Umbilical cord (tissue), 2 donors: Measurements from ENCODE around the gene BCAS3. TPM values are rescaled to one million over a fixed set of nuclear protein-coding genes. Genes with fewer than 3 reads are reported as not detected.

Experiments used
- DNase-seq: peaks from one replicate; pipeline ENCODE4 v3.0.0-alpha.2; 2015; ENCODE audit warnings: low spot score
- total RNA-seq: library from RNA; depleted of rRNA; stranded (reverse); fragments of >200 nt; gene quantifications from one replicate; pipeline ENCODE4 v1.2.3, GENCODE V29; 2014; ENCODE audit warnings: low replicate concordance; ENCODE audit not compliant: insufficient read depth

Gene BCAS3
- total RNA-seq, 1 donor from 2014 or later = 25.0 TPM

DNA sequence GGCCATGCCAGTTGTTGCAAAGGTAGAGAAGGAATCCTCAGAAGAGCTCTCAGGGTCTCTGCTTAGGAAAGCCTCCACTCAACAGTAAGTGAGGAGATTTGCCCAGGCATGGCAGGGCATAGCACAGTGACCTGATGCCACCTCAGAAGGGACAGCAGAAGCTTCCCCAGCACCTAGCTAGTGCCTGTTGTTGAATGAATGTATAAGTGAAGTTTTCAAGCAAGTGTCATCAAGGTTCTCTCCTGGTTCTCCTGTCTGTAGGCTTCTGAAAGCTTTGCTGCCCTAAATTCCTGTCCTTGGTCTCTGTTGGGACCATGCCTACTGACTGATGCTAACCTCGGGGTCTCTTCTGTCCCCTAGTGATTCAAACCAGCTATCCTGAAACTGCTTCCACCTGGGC is 607.1 kb downstream of the BCAS3 start:
- DNase-seq = no peak

DNA sequence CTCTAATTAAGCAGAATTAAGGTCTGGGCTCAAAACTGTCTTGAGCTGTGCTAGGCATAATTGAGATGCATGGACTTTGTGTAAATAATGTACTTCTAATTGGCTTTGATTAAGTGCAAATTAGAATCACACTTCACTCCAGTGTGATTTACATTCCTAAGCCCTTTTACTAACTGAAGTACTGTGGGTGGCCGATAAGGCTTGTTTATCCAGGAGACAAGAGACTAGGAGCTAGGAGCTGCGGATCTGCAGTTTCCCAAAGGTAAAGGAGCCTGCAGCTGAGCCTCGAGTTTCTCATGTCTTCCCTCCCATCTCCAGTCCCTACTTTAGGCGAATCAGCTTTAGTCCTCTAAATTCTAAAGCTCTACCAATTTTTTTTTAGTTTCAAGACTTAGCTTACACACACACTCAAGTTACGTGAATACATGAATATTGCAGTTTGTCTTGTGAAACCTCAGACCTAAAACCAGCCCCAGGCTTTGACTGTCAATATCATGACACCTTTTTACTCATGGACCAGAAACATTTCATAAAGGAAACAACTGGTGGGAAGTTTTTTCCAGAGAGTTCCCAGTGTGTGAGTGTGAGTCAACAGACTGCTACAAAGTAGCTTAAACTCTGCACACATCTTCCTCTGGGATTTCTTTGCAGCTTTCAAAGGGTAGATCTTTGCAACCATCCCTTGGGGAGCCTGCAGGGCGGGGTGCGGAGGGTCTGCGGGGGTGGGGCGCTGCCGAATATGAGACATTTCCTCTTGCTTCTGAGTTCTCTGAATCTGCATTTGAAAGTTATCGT is 608.1 kb downstream of the BCAS3 start:
- peak; percentile 88 for DNase-seq

DNA sequence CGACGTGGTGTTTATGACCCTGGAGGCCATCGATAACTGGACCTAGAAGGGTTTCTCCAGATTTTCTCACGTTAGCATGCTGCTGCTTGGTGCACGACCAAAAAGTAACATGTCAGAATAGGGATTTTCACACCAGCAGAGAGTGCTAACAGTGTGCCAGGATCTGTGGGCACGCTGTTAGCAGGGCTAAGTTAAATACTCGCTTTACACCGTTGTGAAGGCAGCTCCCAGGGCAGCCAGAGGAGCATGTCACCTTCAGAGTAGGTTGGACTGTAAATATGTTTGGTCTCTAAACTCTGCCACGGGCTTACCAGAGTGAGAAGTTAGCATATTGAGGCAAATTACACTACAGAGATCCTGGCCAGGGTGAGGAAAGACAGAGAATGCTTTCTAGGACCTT is 608.8 kb downstream of the BCAS3 start:
- DNase-seq = no peak

DNA sequence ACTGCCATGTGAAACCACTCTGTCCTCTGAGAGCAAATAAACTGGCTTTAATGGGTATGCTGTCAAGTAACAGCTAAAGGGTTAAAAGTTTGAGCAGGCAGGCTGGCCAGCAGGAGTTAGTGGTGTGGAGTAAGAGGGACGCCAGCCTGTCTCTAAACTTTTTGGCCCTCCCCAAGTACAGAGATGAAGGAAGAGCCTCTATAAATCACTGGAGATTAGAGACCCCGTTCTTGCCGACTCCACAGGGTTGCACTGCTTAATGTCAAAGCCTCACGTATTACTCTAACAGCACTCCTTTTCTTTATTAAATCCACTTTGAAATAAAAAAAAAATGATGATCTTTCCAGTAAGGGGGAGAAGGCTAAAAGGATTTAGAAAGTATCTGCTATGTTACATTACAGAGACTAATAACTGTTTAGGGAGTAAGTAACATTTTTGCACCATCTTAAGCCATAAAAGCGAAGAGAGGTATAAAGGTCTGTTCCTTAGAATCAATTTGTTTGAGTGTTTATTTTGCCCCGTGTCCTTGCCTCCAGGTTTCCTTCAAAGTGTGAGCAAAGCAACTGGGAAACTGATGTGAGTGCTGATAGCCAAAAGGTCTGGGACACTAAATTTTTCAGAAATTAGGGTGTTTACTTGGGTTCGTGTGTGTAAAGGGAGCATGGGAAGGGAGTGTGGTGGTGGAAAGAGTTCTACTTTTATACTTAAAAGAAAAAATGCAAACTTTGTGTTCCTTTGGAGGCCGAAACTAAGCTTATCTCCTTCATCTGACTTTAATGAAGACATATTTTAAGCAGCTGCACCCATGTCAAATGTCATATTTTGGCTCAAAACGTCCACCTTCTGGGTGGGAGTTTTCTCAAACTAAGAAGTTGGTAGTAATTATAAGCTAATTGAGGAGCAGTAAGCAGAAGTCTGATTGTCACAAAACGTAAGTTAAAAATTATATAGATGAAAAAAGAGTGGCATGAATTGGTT is 612.0 kb downstream of the BCAS3 start:
- peak; percentile 98 for DNase-seq

DNA sequence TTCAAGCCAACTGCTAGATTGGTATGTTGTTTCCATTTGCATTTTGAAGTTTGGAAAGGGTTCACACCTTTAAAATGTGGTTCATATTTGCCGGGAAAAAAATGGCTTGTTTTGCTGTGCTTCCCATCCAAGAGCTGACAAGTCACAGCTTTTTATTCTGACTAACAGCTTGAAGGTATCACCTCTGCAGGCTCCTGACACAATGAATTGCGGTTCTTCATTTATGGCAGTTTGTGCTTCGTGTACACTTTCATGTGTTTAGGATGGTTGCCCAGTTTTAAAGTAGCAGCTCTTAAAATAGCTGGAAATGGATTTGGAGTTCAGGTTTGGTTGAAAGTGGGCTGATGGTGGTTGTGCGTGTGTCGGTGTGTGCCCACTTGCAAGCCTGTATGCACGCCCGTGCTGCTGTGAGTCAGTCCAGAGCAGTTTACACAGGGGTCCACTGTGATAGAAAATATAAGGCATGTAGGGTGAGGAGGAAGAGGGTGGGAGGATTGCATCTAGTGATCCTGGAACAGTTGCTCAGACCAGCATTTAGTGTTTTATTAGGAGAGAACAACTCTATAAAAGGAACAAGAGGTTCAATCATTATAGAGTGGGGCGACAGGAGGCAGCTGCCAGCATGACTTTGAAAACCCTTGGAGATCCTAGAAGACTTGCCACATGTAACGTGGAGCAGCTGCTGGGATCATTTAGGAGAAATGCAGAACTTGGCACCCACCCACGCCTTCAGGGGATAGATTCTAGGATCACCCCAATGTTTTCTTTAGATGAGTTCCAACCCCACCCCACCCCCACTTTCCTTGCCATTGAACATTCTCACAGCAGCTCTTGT is 614.0 kb downstream of the BCAS3 start:
- peak; percentile 79 for DNase-seq

DNA sequence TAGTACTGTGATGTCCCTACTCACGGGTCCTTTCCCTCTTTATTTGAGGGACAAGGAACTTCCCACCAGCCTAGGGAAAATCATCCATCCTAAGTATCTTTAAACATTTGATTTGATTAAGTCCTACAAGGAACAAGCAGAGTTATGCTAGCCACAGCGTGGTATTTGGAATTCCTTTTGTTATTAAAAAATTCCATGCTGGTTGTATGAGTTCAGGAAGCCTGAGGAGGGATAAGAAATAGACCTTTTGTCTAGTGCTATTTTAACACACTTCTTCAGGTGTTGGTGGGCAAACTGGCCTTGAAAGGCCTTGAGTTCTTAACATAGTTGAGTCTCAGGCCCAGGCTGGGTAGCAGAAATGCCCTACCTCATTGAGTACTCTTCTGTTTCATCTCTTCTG is 616.6 kb downstream of the BCAS3 start:
- DNase-seq = no peak

DNA sequence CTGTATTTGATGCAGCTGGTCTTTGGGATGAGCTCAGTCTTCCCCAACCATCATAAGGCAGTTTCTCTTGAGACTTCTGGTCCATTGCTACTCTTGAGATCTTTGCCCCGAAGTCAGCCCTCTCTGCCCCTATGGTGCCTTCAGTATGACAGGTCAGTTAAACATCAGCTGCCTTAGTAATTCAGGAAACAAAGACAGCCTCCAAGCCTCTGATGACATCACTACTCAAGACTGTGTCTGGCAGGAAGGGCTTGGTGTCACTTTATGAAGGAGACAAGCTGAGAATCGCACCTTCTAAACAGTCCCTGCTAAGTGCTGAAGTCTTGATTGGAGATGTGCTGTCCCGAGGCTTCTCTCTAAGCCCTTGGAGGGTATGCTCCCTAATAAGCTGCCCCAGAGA is 617.1 kb downstream of the BCAS3 start:
- peak; percentile 57 for DNase-seq

DNA sequence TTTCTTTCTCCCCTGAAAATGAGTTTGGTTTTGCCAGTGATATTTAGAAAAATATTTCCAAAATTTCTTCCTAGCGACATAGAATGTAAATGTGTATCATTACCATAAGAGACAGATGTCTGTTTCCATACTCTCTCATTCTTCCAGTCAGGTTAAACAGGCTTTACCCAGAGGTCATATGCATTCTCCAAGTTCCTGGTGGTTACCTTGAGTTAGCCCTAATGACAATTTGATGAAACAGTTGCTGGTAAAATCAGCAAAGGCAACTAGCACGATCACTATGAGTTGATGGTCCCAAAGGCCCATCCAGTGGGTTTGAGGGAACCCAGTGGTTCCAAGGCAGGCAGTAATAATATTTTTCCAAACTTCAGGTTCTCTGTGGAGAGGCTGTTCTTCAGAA is 618.4 kb downstream of the BCAS3 start:
- no peak for DNase-seq

DNA sequence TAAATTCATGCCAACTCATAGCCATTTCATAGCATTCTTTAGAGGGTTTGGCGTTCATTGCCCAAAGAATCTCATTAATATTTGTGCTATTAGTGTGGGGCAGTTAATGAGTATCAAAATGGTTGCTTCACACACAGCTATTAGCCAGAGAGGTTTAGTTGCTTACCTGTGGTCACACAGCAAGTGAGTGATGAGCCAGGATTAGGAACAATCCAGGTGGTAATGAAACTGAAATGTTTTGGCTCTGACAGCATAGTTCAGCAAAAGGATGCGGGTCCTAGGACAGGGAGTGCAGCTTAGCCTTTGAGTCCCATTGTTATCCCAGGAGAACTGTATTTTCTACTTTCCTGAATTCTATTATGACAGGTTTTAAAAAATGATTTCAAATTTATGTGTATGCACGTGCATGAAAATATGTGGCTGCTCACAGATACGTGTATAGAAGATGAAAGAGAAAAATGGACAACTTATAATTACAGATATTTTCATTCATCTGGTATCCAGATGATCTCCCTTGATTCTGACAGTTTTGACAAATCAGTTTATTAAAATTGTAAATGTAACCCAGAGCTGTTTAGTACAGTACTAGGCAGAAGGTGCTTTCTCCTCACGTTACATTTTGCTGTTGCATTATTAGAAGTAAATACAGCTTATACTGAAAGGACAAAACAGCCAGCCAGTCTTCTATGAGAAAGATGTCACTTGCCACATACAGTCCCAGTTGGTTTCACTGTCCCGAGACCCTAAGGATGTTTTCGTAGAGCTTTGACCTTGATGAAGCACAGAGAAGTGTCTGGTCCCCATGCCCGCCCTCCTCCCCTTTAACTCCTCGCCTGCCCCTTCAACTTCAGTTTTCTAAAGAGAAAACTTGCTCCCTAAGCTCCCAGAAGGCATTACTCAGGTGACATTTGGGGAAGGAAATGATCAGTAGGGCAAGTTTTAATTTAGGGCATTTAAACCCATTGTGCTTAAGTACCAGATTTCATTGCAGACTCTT is 622.2 kb downstream of the BCAS3 start:
- DNase-seq = no peak

DNA sequence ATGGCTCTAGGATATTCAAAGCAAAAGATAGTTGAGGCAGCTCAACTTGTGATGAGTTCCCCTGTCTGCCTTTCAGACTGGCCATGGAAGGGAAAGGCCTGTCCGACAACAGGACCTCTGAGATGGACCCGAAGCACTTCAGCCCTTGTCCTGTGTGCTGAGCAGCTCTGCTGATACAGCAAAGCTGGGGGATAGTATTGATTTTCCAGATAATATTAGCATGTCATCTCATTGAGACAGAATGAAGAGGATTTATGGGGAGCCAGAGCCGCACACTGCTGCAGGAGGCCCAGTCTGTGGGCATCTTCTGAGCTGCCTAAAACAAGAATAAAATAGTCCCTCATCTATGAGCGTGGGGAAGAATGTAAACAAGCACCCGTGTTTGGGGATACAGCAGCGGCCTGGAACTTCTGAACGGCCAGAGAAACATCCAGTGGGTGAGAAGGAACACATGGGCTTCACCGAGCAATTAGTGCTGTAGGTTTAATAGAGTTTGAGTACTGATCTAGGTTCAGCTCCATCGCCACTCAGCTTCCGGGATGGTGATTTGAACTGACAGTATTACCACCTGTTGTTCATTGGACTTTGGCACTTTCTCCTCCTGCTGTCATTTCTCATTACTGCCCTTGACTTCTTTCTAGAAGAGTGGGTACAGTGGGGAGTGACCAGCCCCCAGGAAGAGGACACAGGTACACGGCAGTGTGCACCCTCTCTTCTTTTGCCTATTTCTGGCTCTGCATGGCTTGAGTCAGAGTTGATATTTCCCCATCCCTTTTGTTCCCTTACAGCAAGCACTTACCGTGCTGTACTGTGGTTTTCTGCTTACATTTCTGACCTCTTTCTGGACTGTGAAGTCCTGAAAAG is 625.5 kb downstream of the BCAS3 start:
- DNase-seq = no peak

DNA sequence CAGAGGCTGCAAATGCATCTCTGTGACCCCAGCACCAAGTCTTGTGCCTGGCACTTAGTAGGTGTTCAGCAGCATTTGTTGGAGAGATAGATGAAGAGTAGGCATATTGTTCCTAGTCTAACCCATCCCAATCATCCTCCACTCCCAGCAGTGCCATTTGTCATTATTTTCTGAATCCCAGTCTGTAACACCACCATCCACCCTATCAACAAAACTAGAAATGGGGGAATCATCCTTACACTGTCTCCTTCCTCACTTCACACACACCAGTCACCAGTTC is 626.1 kb downstream of the BCAS3 start:
- DNase-seq = no peak

DNA sequence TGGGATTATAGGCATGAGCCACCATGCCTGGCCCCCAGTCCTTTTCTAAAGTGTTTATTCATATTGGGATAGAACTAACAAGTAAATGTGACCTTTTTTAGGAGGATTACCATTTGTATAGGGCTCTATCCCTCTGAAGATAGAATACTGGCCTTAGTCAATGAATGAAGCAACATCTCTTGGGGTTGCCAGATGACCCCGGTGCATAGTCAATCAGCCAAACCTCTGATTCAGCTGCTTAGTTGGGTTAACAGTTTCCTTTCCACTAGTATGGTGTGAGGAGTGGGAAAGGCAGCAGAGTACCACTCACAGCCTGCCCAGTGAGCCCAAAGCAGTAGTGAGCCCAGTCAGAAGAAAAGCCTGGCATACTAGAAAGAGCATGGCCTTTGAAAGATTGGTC is 627.4 kb downstream of the BCAS3 start:
- DNase-seq = no peak

DNA sequence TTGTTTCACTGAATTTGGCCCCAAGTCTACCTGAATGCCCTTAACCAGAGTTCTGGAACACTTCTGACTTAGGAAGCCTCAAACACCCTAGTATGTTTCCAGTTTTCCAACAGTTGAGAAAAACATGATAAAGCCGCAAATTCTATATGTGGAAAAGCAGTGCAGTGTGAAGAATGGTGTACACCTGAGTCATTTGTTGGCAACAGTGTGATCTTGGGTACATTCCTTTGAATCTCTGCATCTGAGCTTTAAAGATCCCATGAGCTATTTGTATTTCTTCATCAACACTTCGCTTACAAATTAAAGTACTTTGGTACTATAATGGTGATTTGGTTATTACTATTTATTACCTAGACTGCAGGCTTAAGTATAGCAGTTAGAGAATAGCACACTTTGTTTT is 628.4 kb downstream of the BCAS3 start:
- no peak for DNase-seq

DNA sequence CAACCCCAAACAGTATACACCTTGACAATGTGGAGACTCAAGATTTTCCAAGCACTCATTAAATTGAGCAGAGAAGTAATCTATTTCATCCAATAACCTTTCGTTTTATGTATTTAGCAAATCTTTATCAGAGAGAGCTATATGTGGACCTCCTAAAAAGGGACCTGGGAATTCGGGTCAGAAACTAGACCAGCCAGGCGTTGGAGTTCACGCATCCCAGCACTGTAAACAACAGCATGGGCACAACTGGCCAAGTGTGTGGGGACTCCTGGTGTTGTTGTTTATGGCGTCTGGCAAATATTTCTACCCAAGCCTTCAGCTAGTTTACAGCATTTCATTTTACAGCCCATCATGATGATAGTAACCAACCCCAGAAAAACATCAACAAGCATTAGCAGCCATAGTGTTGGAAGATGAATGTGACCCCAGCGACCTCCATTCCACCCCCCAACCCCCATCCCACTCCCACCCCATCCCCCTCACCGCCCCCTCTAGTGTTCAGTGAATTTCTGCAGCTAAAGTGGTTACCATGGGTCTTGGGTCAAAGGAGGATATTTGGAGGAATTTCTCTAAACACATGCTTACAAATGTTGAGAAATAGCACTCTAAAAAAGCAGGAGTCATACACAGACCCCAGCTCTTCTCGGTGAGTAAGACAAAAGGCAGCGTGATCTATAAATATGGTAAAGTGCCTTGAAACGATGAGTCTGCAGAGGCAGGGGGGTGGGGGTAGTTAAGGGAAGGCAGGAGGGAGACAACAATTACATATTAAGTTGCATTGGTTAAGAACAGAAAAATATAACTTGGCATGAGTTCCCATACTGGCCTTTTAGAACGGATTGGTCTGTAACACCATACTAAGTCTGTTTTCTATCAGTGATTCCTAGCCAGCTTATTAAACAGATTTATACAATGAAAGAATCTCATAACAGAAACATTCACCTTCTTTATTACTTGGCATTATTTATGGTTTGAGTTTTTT is 630.5 kb downstream of the BCAS3 start:
- peak; percentile 94 for DNase-seq

DNA sequence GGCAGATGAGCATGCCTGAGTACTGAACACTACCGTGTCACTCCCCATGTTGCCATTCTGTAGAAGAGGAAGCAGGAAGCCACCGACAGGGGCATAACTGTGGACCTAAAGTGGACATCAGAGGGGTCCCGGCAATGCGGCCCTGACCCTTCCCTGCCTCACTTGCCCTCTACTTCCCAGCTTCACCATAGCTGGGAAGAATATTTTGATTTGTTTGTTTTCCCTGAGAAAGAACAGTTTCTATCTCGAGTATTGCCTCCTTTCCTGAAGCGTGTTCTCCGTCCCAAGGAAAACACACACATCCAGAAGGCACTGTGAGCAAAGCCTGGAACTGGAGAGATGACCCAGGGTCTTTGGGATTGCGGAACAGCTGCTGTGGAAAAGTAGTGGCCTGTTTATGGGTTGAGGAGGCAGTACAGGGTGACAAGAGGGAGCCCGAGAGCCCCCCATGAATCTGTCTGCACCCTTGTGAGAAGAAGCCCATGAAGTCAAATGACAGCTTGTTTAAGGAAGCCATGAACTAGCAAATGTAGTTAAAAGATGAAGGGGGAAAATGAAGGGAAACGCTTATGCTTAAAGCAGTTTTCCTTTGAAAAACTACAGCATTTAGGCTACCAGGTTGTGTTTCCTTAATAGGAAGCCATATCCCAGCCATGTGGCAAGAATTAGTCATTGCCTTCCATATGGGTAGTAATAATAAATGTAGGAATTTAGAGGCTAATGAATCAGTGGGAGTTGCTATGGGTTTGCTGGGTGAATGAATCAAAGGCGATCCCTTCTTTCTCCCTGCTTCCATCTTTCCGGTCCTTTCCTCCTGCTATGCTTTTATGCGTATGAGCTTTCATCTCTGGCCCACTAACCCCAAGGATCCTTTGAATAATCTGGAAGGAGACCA is 632.0 kb downstream of the BCAS3 start:
- DNase-seq = peak; percentile 55

DNA sequence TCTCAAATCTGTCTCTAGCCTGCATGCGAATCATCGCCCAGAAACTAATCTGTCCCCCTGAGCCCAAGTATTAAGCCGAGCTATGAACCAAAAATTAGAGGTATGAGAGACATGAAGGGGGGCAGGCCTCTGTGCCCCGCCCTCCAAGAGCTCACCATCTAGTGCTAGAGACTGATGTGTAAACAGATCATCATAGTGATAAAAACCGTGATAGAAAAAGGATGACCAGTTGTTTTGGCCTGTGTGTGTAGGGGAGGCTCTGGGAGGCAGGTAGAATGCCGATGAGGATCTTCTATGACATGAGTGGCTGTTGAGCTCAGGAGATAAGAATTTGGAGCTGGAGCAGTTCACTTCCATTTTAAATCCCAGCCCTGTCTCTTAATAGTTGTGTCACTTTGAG is 632.9 kb downstream of the BCAS3 start:
- DNase-seq = peak; percentile 73
